IMR-90 (cell line): ENCODE results near the gene CARD18. TPM values are rescaled to one million over a fixed set of nuclear protein-coding genes. Genes with fewer than 3 reads are reported as not detected.

Experiments
- ATAC-seq: fragments of 200-7000 bp; cut with Tn5 transposase; 2 replicates; pipeline ENCODE4 v1.9.1; 2020; ENCODE audit warnings: low read depth, mild to moderate bottlenecking, moderate library complexity
- BruUV-seq: library from RNA; stranded (reverse); fragments of 400-500 nt; replicated peaks from 2 replicates; lab custom pipeline; 2021; lab: Mats Ljungman, UMichigan
- CTCF ChIA-PET: fragments of 300-600 bp; formaldehyde crosslinking; extraction: SDS; loops from one replicate; lab custom pipeline; 2021; ENCODE audit warnings: antibody characterized with exemption; lab: Yijun Ruan, JAX
- POLR2A ChIA-PET: fragments of 300-600 bp; sonication (Branson Sonifier 250); formaldehyde crosslinking; loops from one replicate; lab custom pipeline; 2022; ENCODE audit warnings: antibody characterized with exemption; ENCODE audit not compliant: unreplicated experiment; lab: Charles Lee
- DNase-seq: peaks from one replicate; pipeline ENCODE4 v3.0.0; 2013
- H2AFZ ChIP-seq: replicated peaks from 2 replicates; pipeline ENCODE3; 2013; ENCODE audit warnings: low read length, mild to moderate bottlenecking; ENCODE audit not compliant: poor library complexity
- H2AK5ac ChIP-seq: 2 replicates; pipeline ENCODE4 v1.6.1; 2013; ENCODE audit warnings: low read depth, low read length, inconsistent platforms
- H2AK9ac ChIP-seq: replicated peaks from 2 replicates; pipeline ENCODE3; 2013; ENCODE audit warnings: mild to moderate bottlenecking, low read depth, low read length, moderate library complexity; ENCODE audit not compliant: poor library complexity
- H2BK120ac ChIP-seq: 2 replicates; pipeline ENCODE4 v1.6.1; 2013; ENCODE audit warnings: low read depth, low read length, inconsistent platforms
- H2BK15ac ChIP-seq: 3 replicates; pipeline ENCODE4 v1.6.1; 2013; ENCODE audit warnings: low read depth, low read length, inconsistent platforms
- H2BK20ac ChIP-seq: 2 replicates; pipeline ENCODE4 v1.6.1; 2013; ENCODE audit warnings: low read depth, mild to moderate bottlenecking, inconsistent platforms, low read length, moderate library complexity
- H2BK5ac ChIP-seq: 2 replicates; pipeline ENCODE4 v1.6.1; 2013; ENCODE audit warnings: mild to moderate bottlenecking, low read depth, low read length, inconsistent platforms; ENCODE audit not compliant: poor library complexity, severe bottlenecking
- H3K14ac ChIP-seq: replicated peaks from 2 replicates; pipeline ENCODE4 v1.6.1; 2013; ENCODE audit warnings: low read depth, low read length, inconsistent platforms
- H3K18ac ChIP-seq: 2 replicates; pipeline ENCODE4 v1.6.1; 2013; ENCODE audit warnings: low read depth, low read length, control low read depth
- H3K23ac ChIP-seq: 2 replicates; pipeline ENCODE4 v1.6.1; 2013; ENCODE audit warnings: low read depth, low read length, inconsistent platforms
- H3K27ac ChIP-seq: 2 replicates; pipeline ENCODE4 v1.5.1; 2013; ENCODE audit warnings: mild to moderate bottlenecking, control low read depth, low read length; ENCODE audit not compliant: insufficient read depth
- H3K27me3 ChIP-seq: 2 replicates; pipeline ENCODE4 v1.6.1; 2013; ENCODE audit warnings: low read length; ENCODE audit not compliant: control insufficient read depth, insufficient read depth
- H3K36me3 ChIP-seq: 2 replicates; pipeline ENCODE4 v1.6.1; 2013; ENCODE audit warnings: low read length, mixed read lengths; ENCODE audit not compliant: control insufficient read depth, insufficient read depth
- H3K4ac ChIP-seq: 2 replicates; pipeline ENCODE4 v1.6.1; 2013; ENCODE audit warnings: low read depth, low read length, inconsistent platforms
- H3K4me1 ChIP-seq: 2 replicates; pipeline ENCODE4 v1.6.1; 2013; ENCODE audit warnings: low read length, mixed read lengths; ENCODE audit not compliant: control insufficient read depth, insufficient read depth
- H3K4me2 ChIP-seq: 2 replicates; pipeline ENCODE4 v1.6.1; 2013; ENCODE audit warnings: low read depth, mild to moderate bottlenecking, control low read depth, low read length, moderate library complexity
- H3K4me3 ChIP-seq: 2 replicates; pipeline ENCODE4 v1.5.1; 2013; ENCODE audit warnings: low read depth, mild to moderate bottlenecking, control low read depth, low read length, moderate library complexity; ENCODE audit not compliant: insufficient read depth
- H3K56ac ChIP-seq: 2 replicates; pipeline ENCODE4 v1.6.1; 2013; ENCODE audit warnings: low read length, inconsistent platforms; ENCODE audit not compliant: insufficient read depth; ENCODE audit errors: extremely low read depth
- H3K79me1 ChIP-seq, 2 experiments: 2 replicates each; pipeline ENCODE4 v1.6.1; 2013; ENCODE audit warnings: low read length in 2 of 2, inconsistent platforms in 1 of 2, low read depth in 1 of 2
- H3K9ac ChIP-seq: 2 replicates; pipeline ENCODE4 v1.6.1; 2013; ENCODE audit warnings: low read depth, low read length, control low read depth
- H3K9me1 ChIP-seq: 2 replicates; pipeline ENCODE4 v1.6.1; 2013; ENCODE audit warnings: low read length, inconsistent platforms; ENCODE audit not compliant: insufficient read depth
- H3K9me3 ChIP-seq: 2 replicates; pipeline ENCODE4 v1.6.1; 2013; ENCODE audit warnings: low read length; ENCODE audit not compliant: control insufficient read depth, insufficient read depth
- H4K20me1 ChIP-seq: 2 replicates; pipeline ENCODE4 v1.6.1; 2013; ENCODE audit warnings: low read length, inconsistent platforms; ENCODE audit not compliant: insufficient read depth
- H4K5ac ChIP-seq: 2 replicates; pipeline ENCODE4 v1.6.1; 2013; ENCODE audit warnings: mild to moderate bottlenecking, low read depth, low read length, control low read depth
- H4K8ac ChIP-seq, 2 experiments: 2 replicates each; pipeline ENCODE4 v1.6.1; 2013; ENCODE audit warnings: low read depth in 2 of 2, low read length in 2 of 2, control low read depth in 1 of 2, inconsistent platforms in 1 of 2
- H4K91ac ChIP-seq: 2 replicates; pipeline ENCODE4 v1.6.1; 2013; ENCODE audit warnings: low read depth, low read length, inconsistent platforms; ENCODE audit not compliant: insufficient read depth
- BHLHE40 ChIP-seq: fragments of 150-350 bp; IDR thresholded peaks from 2 replicates; pipeline ENCODE4 v1.6.1; 2016; ENCODE audit warnings: mild to moderate bottlenecking, low read depth, low read length
- CEBPB ChIP-seq: IDR thresholded peaks from 2 replicates; pipeline ENCODE4 v1.6.1; 2012; ENCODE audit warnings: low read depth, low read length, improper control_type of control experiment
- CHD1 ChIP-seq: IDR thresholded peaks from 2 replicates; pipeline ENCODE4 v1.6.1; 2012; ENCODE audit warnings: low read depth, low read length, improper control_type of control experiment
- FOS ChIP-seq: fragments of 150-350 bp; IDR thresholded peaks from 2 replicates; pipeline ENCODE4 v1.6.1; 2016; ENCODE audit warnings: low read depth, low read length
- MAFK ChIP-seq: IDR thresholded peaks from 2 replicates; pipeline ENCODE4 v1.6.1; 2012; ENCODE audit warnings: low read depth, low read length, improper control_type of control experiment
- MAZ ChIP-seq: IDR thresholded peaks from 2 replicates; pipeline ENCODE4 v1.6.1; 2012; ENCODE audit warnings: low read depth, mild to moderate bottlenecking, low read length, improper control_type of control experiment, moderate library complexity, borderline replicate concordance
- MXI1 ChIP-seq: IDR thresholded peaks from 2 replicates; pipeline ENCODE4 v1.6.1; 2012; ENCODE audit warnings: low read depth, mild to moderate bottlenecking, low read length, moderate library complexity, borderline replicate concordance
- NFE2L2 ChIP-seq: fragments of 150-350 bp; IDR thresholded peaks from 2 replicates; pipeline ENCODE4 v1.6.1; 2016; ENCODE audit warnings: low read depth, mild to moderate bottlenecking, low read length
- POLR2A ChIP-seq: IDR thresholded peaks from 2 replicates; pipeline ENCODE4 v1.6.1; 2012; ENCODE audit warnings: mild to moderate bottlenecking, low read depth, low read length
- RAD21 ChIP-seq: IDR thresholded peaks from 2 replicates; pipeline ENCODE4 v1.6.1; 2012; ENCODE audit warnings: low read length, improper control_type of control experiment
- RCOR1 ChIP-seq: IDR thresholded peaks from 2 replicates; pipeline ENCODE4 v1.6.1; 2012; ENCODE audit warnings: mild to moderate bottlenecking, low read length, improper control_type of control experiment; ENCODE audit not compliant: insufficient replicate concordance
- RFX5 ChIP-seq: IDR thresholded peaks from 2 replicates; pipeline ENCODE4 v1.8.0; 2012; ENCODE audit warnings: low read depth, mild to moderate bottlenecking, low read length, moderate library complexity
- dilution Hi-C: fragments of 300-500 bp; cut with HindIII; formaldehyde crosslinking; loops from one replicate; pipeline ENCODE4 v1.14.3; 2018; ENCODE audit warnings: low sequenced_read_pairs; ENCODE audit not compliant: unreplicated experiment
- in situ Hi-C: fragments of 300-500 bp; cut with MboI; formaldehyde crosslinking; loops from 3 replicates; pipeline ENCODE4 v1.14.3; 2019; ENCODE audit warnings: low sequenced_read_pairs, inconsistent platforms, mixed read lengths
- intact Hi-C: fragments of 100-400 bp; cut with micrococcal nuclease; formaldehyde crosslinking; loops from 2 replicates; pipeline ENCODE4 v1.10.0; 2022
- polyA plus RNA-seq, 3 experiments: library from polyadenylated mRNA; depleted of rRNA; stranded (reverse); fragments of >200 nt; gene quantifications; 2 replicates each; pipeline ENCODE4 v1.2.3, GENCODE V29; 2012; ENCODE audit warnings: low replicate concordance in 1 of 3
- total RNA-seq: library from RNA; depleted of rRNA; stranded (reverse); fragments of >200 nt; gene quantifications from 2 replicates; pipeline ENCODE4 v1.2.3, GENCODE V29; 2012
- TF ChIP-seq, protein P1 (sequence below): conservative IDR thresholded peaks from 2 replicates; pipeline ENCODE4 v1.5.1; 2012; ENCODE audit warnings: mild to moderate bottlenecking, low read depth, low read length, improper control_type of control experiment
- TF ChIP-seq, protein P2 (sequence below): fragments of 150-350 bp; IDR thresholded peaks from 2 replicates; pipeline ENCODE4 v1.6.1; 2017; ENCODE audit warnings: mild to moderate bottlenecking, antibody characterized with exemption, low read length, low read depth
- TF ChIP-seq, protein P3 (sequence below): fragments of 150-350 bp; IDR thresholded peaks from 2 replicates; pipeline ENCODE4 v1.6.1; 2016; ENCODE audit warnings: low read depth, mild to moderate bottlenecking, low read length, moderate library complexity, borderline replicate concordance

Gene CARD18
- total and polyA plus RNA-seq, 2 of the 4 experiments (the other 2 are of a cell fraction), result not detected

DNA sequence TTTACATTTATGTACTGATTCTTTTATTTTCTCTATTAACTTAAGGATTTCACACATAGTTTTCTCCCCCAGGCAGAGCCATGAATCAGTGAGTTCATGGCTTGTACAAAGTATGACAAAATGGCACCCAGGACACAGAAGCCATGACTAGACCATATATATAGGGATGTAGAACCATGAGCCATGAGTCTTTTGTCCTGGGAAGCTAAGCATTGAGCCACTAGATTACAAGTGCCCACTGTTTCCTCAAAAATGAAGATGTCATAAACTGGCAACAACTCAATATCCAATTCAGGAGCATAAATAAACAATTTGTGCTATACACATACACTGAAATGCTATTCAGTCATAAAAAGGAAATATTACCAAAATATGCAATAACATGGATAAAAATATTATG lies 36.2 kb downstream of the CARD18 start:
- Histone ChIP-seq H3K4me3 (no peak overlapping the region), H3K4ac (no peak overlapping the region), H4K20me1 (no peaks in the 10 kb centered on the region), H2AK5ac (no peak overlapping the region), H2BK120ac (no peak overlapping the region), H3K9me3 (no peaks in the 10 kb centered on the region), H2AK9ac (no peak overlapping the region), H3K9ac (no peak overlapping the region), H3K4me1 (no peaks in the 10 kb centered on the region), H3K27ac (no peak overlapping the region), H2BK5ac (no peak overlapping the region), H3K23ac (no peak overlapping the region), H2AFZ (no peak overlapping the region), H4K8ac (no peak overlapping the region), H3K14ac (no peak overlapping the region), H4K5ac (no peak overlapping the region), H4K91ac (no peak overlapping the region), H3K79me1 (no peaks in the 10 kb centered on the region), H2BK20ac (no peak overlapping the region), H2BK15ac (no peak overlapping the region), H3K4me2 (no peak overlapping the region), H3K9me1 (0 out of 2 replicates have a peak, but pooled peaks cover 3% of the 10 kb centered on the region), H3K36me3 (no peaks in the 10 kb centered on the region), H3K18ac (no peak overlapping the region), H3K27me3 (no peaks in the 10 kb centered on the region), H3K56ac (no peak overlapping the region)
- BruUV-seq, result no TSS peak
- dilution Hi-C loops (no loop called here), in situ Hi-C loops (no loop called here), intact Hi-C loops (no loop called here)
- POLR2A ChIA-PET, result no interaction called here
- TF ChIP-seq CEBPB (no peak), MAZ (no peak), RAD21 (no peak), FOS (no peak), MAFK (no peak), POLR2A (no peak), RFX5 (no peak), BHLHE40 (no peak), NFE2L2 (no peak), MXI1 (no peak), CHD1 (no peak), RCOR1 (no peak)
- TF ChIP-seq, protein P1, sequence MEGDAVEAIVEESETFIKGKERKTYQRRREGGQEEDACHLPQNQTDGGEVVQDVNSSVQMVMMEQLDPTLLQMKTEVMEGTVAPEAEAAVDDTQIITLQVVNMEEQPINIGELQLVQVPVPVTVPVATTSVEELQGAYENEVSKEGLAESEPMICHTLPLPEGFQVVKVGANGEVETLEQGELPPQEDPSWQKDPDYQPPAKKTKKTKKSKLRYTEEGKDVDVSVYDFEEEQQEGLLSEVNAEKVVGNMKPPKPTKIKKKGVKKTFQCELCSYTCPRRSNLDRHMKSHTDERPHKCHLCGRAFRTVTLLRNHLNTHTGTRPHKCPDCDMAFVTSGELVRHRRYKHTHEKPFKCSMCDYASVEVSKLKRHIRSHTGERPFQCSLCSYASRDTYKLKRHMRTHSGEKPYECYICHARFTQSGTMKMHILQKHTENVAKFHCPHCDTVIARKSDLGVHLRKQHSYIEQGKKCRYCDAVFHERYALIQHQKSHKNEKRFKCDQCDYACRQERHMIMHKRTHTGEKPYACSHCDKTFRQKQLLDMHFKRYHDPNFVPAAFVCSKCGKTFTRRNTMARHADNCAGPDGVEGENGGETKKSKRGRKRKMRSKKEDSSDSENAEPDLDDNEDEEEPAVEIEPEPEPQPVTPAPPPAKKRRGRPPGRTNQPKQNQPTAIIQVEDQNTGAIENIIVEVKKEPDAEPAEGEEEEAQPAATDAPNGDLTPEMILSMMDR, result no peak
- TF ChIP-seq, protein P2, sequence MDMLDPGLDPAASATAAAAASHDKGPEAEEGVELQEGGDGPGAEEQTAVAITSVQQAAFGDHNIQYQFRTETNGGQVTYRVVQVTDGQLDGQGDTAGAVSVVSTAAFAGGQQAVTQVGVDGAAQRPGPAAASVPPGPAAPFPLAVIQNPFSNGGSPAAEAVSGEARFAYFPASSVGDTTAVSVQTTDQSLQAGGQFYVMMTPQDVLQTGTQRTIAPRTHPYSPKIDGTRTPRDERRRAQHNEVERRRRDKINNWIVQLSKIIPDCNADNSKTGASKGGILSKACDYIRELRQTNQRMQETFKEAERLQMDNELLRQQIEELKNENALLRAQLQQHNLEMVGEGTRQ, result no peak
- TF ChIP-seq, protein P3, sequence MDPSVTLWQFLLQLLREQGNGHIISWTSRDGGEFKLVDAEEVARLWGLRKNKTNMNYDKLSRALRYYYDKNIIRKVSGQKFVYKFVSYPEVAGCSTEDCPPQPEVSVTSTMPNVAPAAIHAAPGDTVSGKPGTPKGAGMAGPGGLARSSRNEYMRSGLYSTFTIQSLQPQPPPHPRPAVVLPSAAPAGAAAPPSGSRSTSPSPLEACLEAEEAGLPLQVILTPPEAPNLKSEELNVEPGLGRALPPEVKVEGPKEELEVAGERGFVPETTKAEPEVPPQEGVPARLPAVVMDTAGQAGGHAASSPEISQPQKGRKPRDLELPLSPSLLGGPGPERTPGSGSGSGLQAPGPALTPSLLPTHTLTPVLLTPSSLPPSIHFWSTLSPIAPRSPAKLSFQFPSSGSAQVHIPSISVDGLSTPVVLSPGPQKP, result no peak
- DNase-seq (no peak), ATAC-seq (no peak)
- CTCF ChIA-PET, result no interaction called here
